ENCODE measurements around the gene FBXL16.

The FBXL16 gene

GRCh38 chr16:704552-705380 is 835 bp downstream of the FBXL16 start:
- H3K4me3 ChIP-seq (ENCODE audit: low read length) = no peak overlapping the region
- DNase-seq (ENCODE audit: low read depth) = no peak
- TF ChIP-seq, protein P1, sequence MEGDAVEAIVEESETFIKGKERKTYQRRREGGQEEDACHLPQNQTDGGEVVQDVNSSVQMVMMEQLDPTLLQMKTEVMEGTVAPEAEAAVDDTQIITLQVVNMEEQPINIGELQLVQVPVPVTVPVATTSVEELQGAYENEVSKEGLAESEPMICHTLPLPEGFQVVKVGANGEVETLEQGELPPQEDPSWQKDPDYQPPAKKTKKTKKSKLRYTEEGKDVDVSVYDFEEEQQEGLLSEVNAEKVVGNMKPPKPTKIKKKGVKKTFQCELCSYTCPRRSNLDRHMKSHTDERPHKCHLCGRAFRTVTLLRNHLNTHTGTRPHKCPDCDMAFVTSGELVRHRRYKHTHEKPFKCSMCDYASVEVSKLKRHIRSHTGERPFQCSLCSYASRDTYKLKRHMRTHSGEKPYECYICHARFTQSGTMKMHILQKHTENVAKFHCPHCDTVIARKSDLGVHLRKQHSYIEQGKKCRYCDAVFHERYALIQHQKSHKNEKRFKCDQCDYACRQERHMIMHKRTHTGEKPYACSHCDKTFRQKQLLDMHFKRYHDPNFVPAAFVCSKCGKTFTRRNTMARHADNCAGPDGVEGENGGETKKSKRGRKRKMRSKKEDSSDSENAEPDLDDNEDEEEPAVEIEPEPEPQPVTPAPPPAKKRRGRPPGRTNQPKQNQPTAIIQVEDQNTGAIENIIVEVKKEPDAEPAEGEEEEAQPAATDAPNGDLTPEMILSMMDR (conservative IDR thresholded peaks at IDR 0.05; ENCODE audit: low read depth, low read length) = no peak

DNA sequence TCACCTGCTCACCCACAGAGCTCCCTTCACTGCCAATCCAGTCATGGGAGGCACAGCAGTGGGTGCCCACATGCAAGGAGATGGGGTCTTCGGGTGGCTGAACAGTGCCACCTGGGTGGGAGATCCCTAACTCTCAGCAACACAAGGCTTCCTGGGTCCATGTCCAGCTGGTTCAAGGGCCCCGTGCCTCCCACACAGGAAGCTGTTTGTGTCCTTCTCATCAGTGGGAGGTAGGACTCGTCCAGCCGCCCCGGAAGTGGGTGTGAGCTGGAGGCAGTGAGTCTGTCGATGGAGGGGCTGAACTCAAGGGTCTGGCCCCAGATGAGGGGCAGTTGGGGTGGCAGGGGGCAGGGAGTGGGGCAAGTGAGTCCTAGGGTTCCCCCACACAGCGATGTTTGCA is 1.6 kb downstream of the FBXL16 start:
- no peak overlapping the region for H3K4me3 ChIP-seq (ENCODE audit: low read length)
- no peak for DNase-seq (ENCODE audit: low read depth)
- TF ChIP-seq, protein P1 (conservative IDR thresholded peaks at IDR 0.05; ENCODE audit: low read depth, low read length) = no peak

DNA sequence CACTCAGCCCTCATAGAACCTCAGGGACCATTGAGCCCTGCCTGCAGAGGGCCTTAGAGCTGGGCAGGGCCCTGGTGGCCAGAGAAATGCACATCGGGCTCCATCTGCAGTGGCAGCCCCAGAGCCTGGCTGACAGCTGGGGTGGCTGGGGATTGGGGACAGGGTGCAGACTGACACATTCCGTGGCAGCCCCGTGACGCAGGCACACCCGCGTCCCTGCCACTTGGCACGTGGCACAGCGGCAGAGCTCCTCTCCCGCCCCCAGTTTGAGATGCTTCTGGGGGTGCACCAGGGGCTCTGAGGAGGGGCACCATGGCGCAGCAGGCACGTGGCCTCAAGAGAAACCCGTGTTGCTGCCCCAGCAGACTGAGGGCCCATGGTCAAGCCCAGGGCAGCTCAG is 2.2 kb downstream of the FBXL16 start:
- DNase-seq (ENCODE audit: low read depth) = no peak
- no peak overlapping the region for H3K4me3 ChIP-seq (ENCODE audit: low read length)
- TF ChIP-seq, protein P1 (conservative IDR thresholded peaks at IDR 0.05; ENCODE audit: low read depth, low read length) = no peak

GRCh38 chr16:702341-702740 is 3.3 kb downstream of the FBXL16 start:
- no peak for DNase-seq (ENCODE audit: low read depth)
- no peak overlapping the region for H3K4me3 ChIP-seq (ENCODE audit: low read length)
- TF ChIP-seq, protein P1 (conservative IDR thresholded peaks at IDR 0.05; ENCODE audit: low read depth, low read length) = no peak

DNA sequence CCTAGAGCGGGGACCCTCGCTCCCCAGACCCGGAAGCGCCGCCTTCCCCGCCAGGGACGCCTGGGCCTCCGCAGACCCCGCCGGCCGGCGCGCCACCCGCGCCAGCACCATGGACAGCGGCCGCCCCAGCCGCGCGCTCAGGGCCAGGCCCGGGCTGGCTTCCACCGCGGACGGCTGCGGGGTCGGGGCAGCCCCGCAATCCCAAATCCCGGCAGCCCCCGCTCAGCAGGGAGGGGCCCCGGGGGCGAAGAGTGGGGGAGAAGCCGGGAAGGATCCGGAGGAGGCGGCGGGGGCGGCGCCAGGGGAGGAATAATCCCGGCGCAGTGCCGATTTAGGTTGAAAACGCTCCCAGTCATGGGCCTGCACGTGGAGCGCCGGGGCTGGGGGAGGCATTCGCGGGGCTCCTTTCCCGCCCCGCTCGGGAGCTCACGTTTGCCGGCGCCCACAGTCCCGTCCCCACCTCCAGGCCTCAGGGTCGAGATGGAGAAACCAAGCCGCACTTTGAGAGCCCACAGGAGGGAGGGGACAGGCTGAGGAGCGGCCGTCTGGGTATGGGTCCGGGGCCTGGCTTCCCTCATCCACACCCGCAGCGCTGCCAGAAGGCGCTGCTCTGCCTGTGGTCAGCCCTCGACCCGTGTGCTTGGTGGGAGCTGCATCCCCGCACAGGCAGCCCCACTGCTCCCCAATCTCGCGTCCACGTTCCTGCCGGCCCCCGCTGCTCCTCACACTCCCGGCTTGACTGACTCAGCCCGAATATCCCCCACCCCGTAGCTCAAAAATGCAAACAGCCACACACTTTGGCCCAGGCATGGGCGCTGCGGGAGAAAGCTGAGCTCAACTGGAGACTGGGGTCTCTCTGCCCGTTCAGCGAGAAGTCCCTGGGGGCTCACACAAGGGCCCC is 4.7 kb downstream of the FBXL16 start:
- TF ChIP-seq, protein P1 (conservative IDR thresholded peaks at IDR 0.05; ENCODE audit: low read depth, low read length) = no peak
- no peak for DNase-seq (ENCODE audit: low read depth)

DNA sequence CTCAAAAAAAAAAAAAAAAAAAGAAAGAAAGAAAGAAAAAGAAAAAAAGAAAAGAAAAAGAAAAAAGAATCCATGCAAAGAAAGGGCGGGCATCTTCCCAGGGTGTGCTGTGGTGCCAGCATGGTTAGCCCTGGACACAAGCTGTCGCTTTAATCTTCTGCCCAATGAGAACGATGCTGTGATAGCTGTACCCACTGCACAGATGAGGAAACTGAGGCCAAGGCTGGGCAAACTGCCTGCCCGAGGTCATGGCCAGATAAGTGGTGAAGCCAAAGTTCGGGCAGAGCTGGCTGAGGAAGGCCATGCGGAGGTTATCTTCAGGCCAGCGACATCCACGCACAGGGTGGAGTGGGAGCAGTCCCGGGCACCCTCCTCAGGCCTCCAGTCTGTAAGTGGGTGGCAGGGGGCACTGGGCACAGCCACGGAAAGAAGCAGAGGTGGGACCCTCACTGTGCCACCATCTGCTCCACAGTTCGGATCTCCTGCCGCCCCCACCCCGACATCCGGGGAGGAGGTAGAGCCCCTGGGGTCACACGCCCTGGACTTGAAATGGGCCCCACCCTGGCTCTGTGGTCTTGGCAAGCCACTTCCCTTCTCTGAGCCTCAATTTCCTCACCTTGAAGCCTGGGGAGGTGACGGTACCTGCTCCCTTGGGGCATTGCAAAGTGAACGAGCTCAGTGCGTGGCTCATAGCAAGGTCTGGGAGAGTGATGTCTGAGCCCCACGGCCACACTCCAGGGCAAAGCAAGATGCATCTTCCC is 6.5 kb downstream of the FBXL16 start:
- H3K4me3 ChIP-seq (ENCODE audit: low read length) = no peak overlapping the region
- DNase-seq (ENCODE audit: low read depth) = no peak
- TF ChIP-seq, protein P1 (conservative IDR thresholded peaks at IDR 0.05; ENCODE audit: low read depth, low read length) = no peak

More for the DNA sequence above, 4.7 kb downstream of the FBXL16 start:
- H3K4me3 ChIP-seq (ENCODE audit: low read length) = no peak overlapping the region
